ENCODE results near the gene SNAP23.

DNA sequence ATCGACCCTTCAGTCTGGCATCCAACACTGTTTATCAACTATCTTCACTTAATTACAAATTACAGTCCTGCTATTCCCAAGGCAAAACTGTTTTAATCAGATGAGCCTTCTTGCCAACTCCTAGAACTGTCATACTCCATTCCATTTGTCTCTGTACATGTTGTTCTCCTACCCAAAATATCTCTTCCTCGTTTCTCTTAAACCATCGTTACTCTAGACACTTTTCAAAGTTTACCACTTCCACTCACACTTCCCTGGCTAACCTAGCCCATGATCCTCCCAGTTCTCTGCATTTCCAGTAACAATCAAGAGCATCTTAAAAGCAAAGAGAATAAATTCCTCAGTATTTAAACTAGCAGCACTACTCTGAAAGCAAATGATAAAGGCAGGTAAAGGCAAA, 24.4 kb upstream of the SNAP23 start:
- TF ChIP-seq, protein P1, sequence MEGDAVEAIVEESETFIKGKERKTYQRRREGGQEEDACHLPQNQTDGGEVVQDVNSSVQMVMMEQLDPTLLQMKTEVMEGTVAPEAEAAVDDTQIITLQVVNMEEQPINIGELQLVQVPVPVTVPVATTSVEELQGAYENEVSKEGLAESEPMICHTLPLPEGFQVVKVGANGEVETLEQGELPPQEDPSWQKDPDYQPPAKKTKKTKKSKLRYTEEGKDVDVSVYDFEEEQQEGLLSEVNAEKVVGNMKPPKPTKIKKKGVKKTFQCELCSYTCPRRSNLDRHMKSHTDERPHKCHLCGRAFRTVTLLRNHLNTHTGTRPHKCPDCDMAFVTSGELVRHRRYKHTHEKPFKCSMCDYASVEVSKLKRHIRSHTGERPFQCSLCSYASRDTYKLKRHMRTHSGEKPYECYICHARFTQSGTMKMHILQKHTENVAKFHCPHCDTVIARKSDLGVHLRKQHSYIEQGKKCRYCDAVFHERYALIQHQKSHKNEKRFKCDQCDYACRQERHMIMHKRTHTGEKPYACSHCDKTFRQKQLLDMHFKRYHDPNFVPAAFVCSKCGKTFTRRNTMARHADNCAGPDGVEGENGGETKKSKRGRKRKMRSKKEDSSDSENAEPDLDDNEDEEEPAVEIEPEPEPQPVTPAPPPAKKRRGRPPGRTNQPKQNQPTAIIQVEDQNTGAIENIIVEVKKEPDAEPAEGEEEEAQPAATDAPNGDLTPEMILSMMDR (IDR thresholded peaks at IDR 0.05) = no peak
- TF ChIP-seq POLR2A (IDR thresholded peaks at IDR 0.05) = no peak
